Ovary (tissue), 9 donors: ENCODE data around the gene C19orf53. TPM values are rescaled to one million over a fixed set of nuclear protein-coding genes. Genes with fewer than 3 reads are reported as not detected.

Experiments used
- DNase-seq, 5 donors: peaks; one replicate each; pipeline ENCODE4 v3.0.0-alpha.2; 2019 to 2020
- H3K27ac ChIP-seq, 2 donors: fragments of 200-600 bp; one replicate each; pipeline versions ENCODE4 v1.5.1 to v1.8.0; 2019 to 2022
- H3K27me3 ChIP-seq: fragments of 200-600 bp; one replicate; pipeline ENCODE4 v1.8.0; 2022
- H3K36me3 ChIP-seq: fragments of 200-600 bp; sonication (generic); one replicate; pipeline ENCODE4 v1.5.1; 2019
- H3K4me1 ChIP-seq: one replicate; pipeline ENCODE4 v1.8.1; 2013; ENCODE audit warnings: mild to moderate bottlenecking, moderate library complexity; ENCODE audit not compliant: insufficient read depth
- H3K4me3 ChIP-seq: fragments of 200-600 bp; sonication (generic); one replicate; pipeline ENCODE4 v1.5.1; 2017
- H3K9me3 ChIP-seq, 2 donors: fragments of 200-600 bp in 1 of 2; sonication (generic) in 1 of 2; one replicate each; pipeline versions ENCODE4 v1.5.1 to v1.8.1; 2013 to 2019; ENCODE audit warnings: mild to moderate bottlenecking in 1 of 2, moderate library complexity in 1 of 2
- CTCF ChIP-seq, 3 donors: fragments of 450-650 bp in 2 of 3; fragments of 200-600 bp in 1 of 3; IDR thresholded peaks; one replicate each; pipeline versions ENCODE4 v1.5.1 to v1.8.0; 2016 to 2022; ENCODE audit warnings: antibody characterized with exemption in 3 of 3, mild to moderate bottlenecking in 1 of 3
- EP300 ChIP-seq: sonication (generic); formaldehyde crosslinking; IDR thresholded peaks from one replicate; pipeline ENCODE4 v1.6.1; 2017; ENCODE audit warnings: antibody characterized with exemption
- POLR2A ChIP-seq: fragments of 450-650 bp; IDR thresholded peaks from one replicate; pipeline ENCODE4 v1.6.1; 2017; ENCODE audit warnings: antibody characterized with exemption, mild to moderate bottlenecking, moderate library complexity
- WGBS, 3 donors: extraction: QIAGEN DNeasy Blood & Tissue Kit in 1 of 3; methylation state at CpG; one replicate each; pipeline versions ENCODE4 v1.1.5 to v1.1.7; 2013 to 2017; 5-methylcytosine and 5-hydroxymethylcytosine counted together
- intact Hi-C, 4 donors: fragments of 100-400 bp; cut with DNase I; formaldehyde crosslinking; loops; one replicate each; pipeline versions ENCODE4 v1.11.0 to v1.15.1; 2022 to 2023
- polyA plus RNA-seq, 2 donors: library from polyadenylated mRNA; stranded (reverse); fragments of 200-250 nt in 1 of 2; fragments of 350-450 nt in 1 of 2; fragmentation: Illumina TruSeq in 1 of 2; extraction: RNeasy Lipid Tissue Mini Kit (QIAGEN cat#74804) in 1 of 2; gene quantifications; one replicate each; pipeline ENCODE4 v1.2.3, GENCODE V29; 2013 to 2014
- total RNA-seq, 7 donors: library from RNA; depleted of rRNA in 2 of 7; stranded (reverse); fragments of >200 nt in 2 of 7; fragmentation: NEBNext Ultra II Directional in 3 of 7; extraction: Animal tissue kit (Norgen Biotek cat#: 25700) in 3 of 7; gene quantifications; one replicate each; pipeline versions ENCODE4 v1.1.0 to v1.2.4, GENCODE V29; 2016 to 2023
- donor health status: DM: no; HTN: no; CAD: no; lungs with moderate emphysema.
- donor health status: DM: no; HTN: no; CAD: no.
- donor health status: Bipolar disorder and iron deficiency.
- donor health status: DM: yes; HTN: yes; CAD: no.
- donor health status: DM: no; HTN: no; CAD: no.
- donor health status: DM: yes; HTN: yes; CAD: no.

The C19orf53 gene
- total and polyA plus RNA-seq, 9 donors = 62.5 to 298 (median 91.3) TPM

GRCh38 chr19:13764821-13765394 lies 9.3 kb upstream of the C19orf53 start:
- H3K27me3 ChIP-seq = no peaks in the 10 kb centered on the region
- intact Hi-C loops = loop anchor here in 1 of 4 donors (10.0 kb wide), 1 partner anchor 320 kb away; the partner anchor contains the start of gene C19orf67
- H3K36me3 ChIP-seq = no peaks in the 10 kb centered on the region
- H3K4me3 ChIP-seq = peak overlapping the region; percentile 62
- TF ChIP-seq CTCF (IDR thresholded peaks at IDR 0.05) (no peak), EP300 (no peak), POLR2A (no peak)
- peak in 2 of 5 donors; percentile 41 to 55 for DNase-seq
- 0 to 1% (median 0%) methylated on average over 16 to 48 of the region's 48 CpGs for WGBS, 3 donors
- no peaks in the 10 kb centered on the region for H3K9me3 ChIP-seq
- H3K27ac ChIP-seq = peak overlapping the region; percentile 52 to 66
- H3K4me1 ChIP-seq = peaks cover 5% of the 10 kb centered on the region

- TF ChIP-seq POLR2A (no peak), EP300 (no peak), CTCF (IDR thresholded peaks at IDR 0.05) (no peak)
- peak overlapping the region; percentile 62 for H3K4me3 ChIP-seq
- H3K9me3 ChIP-seq = no peaks in the 10 kb centered on the region
- DNase-seq = no peak
- intact Hi-C loops = loop anchor here in 1 of 4 donors (10.0 kb wide), 1 partner anchor 319 kb away; the partner anchor contains the start of gene C19orf67
- H3K4me1 ChIP-seq = peaks cover 5% of the 10 kb centered on the region
- H3K27me3 ChIP-seq = no peaks in the 10 kb centered on the region
- 50 to 54% (median 51%) methylated on average over 19 of the region's 19 CpGs for WGBS, 3 donors
- H3K27ac ChIP-seq = peak overlapping the region; percentile 52 to 66
- no peaks in the 10 kb centered on the region for H3K36me3 ChIP-seq
Observed at GRCh38 chr19:13765395-13766094, 8.7 kb upstream of the C19orf53 start.

- no peak for DNase-seq
- intact Hi-C loops = loop anchor here in 1 of 4 donors (10.0 kb wide), 1 partner anchor 319 kb away; the partner anchor contains the start of gene C19orf67
- Histone ChIP-seq H3K27ac (no peak overlapping the region), H3K27me3 (no peaks in the 10 kb centered on the region), H3K36me3 (no peaks in the 10 kb centered on the region), H3K9me3 (no peaks in the 10 kb centered on the region), H3K4me1 (peaks cover 5% of the 10 kb centered on the region), H3K4me3 (no peak overlapping the region)
- 90 to 94% (median 93%) methylated on average over 3 of the region's 3 CpGs for WGBS, 3 donors
- no peak for TF ChIP-seq EP300
- TF ChIP-seq CTCF (IDR thresholded peaks at IDR 0.05) = no peak
- no peak for TF ChIP-seq POLR2A
Observed at GRCh38 chr19:13766095-13766481, 8.2 kb upstream of the C19orf53 start.

GRCh38 chr19:13768510-13768909 lies 5.7 kb upstream of the C19orf53 start:
- no peaks in the 10 kb centered on the region for H3K36me3 ChIP-seq
- no peaks in the 10 kb centered on the region for H3K9me3 ChIP-seq
- no peak overlapping the region for H3K27ac ChIP-seq
- H3K4me3 ChIP-seq = no peak overlapping the region
- TF ChIP-seq POLR2A (no peak), CTCF (IDR thresholded peaks at IDR 0.05) (no peak), EP300 (no peak)
- no peaks in the 10 kb centered on the region for H3K27me3 ChIP-seq
- H3K4me1 ChIP-seq = peaks cover 5% of the 10 kb centered on the region
- 85 to 90% (median 86%) methylated on average over 17 to 19 of the region's 19 CpGs for WGBS, 3 donors
- intact Hi-C loops = loop anchor here in 1 of 4 donors (10.0 kb wide), 1 partner anchor 316 kb away; the partner anchor contains the start of gene C19orf67
- DNase-seq = no peak
